NCI-H1092 (cell line): ENCODE measurements around the gene SYNRG.
"Not testable (repeated sequence)": the region's sequence is repeated elsewhere in the genome, so short reads cannot be mapped to it uniquely, and the experiment has no call there.

ENCODE experiments used
- DNase-seq: peaks from one replicate; lab custom pipeline; 2025; lab: John Stamatoyannopoulos, UW

SYNRG gene

DNA sequence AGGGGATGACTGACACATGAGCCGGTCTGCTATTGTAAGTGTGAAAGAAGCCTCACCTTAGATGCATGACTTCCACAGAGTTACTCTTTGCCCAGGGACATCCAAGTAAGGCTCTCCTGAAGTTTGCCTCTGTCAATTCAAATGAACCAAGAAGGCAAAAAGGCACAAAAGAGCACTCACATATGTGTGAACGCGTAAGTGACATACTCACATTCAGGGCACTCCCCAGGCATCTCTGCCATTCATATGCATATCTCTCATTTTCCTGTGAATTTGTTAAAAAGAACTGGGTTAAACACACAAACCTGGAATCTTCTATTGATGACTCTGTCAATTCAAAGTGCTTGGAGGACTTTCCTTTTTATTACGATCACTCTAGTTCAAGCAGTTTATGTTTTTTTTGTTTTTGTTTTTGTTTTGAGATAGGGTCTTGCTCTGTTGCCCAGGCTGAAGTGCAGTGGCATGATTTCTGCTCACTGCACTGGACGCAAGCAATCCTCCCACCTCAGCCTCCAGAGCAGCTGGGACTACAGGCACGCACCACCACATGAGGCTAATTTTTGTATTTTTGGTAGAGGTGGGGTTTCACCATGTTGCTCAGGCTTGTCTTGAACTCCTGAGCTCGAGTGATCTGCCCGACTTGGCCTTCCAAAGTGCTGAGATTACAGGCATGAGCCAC lies 70.1 kb downstream of the SYNRG start:
- DNase-seq = no peak

DNA sequence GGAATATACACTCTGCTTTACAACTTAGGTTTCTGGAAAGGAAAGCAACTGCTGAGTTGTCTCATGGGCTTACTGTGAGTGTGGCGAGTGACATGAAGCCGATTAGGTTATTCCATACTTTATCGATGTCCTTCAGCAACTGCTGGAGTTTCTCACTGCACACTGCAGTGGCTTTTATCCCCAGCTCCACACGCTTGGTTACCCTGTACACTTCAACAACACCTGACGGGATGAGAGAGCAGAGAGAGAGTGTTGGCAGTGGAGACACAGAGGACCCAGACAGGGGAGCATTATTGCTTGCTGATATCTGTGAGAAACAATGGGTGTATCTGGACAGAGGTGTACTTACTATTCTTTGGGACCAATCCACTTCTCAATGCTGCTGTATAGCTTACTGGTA lies 73.3 kb downstream of the SYNRG start:
- no peak for DNase-seq

DNA sequence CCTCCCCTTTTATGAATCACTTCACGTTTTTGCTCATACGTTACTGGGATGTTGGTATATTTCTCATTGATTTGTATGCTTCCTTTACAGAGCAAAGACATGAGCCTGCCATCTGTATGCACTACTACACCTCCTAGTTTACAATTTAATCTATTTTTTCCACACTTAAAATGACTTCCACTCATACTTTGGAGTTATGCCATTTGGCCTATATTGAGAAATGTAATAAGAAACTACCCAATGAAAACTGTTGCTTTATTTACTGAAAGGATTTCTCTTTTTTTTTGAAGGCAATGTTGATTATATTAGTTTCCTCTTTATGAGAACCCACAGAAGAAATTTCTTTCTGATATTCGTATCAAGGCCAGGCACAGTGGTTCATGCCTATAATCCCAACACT lies 76.5 kb downstream of the SYNRG start:
- no peak for DNase-seq

DNA sequence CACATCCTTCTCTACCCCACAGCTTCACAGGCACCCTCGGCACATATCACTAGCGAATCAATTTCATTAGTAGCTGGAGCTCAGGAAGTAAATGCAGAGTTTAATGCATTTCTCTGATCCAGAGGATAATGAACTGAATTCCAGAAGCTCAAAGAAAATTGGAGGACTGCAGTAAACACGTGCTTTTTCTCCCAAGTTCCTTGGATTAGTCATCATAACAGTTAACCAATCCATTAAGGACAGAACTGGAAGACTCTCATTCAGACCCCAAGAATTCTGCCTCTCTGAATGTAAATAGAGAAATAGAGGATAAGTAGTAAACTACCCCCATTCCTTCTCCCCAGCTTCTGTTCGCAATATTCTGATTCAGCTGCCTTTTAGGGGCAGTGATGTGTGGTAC lies 78.8 kb downstream of the SYNRG start:
- DNase-seq = no peak

DNA sequence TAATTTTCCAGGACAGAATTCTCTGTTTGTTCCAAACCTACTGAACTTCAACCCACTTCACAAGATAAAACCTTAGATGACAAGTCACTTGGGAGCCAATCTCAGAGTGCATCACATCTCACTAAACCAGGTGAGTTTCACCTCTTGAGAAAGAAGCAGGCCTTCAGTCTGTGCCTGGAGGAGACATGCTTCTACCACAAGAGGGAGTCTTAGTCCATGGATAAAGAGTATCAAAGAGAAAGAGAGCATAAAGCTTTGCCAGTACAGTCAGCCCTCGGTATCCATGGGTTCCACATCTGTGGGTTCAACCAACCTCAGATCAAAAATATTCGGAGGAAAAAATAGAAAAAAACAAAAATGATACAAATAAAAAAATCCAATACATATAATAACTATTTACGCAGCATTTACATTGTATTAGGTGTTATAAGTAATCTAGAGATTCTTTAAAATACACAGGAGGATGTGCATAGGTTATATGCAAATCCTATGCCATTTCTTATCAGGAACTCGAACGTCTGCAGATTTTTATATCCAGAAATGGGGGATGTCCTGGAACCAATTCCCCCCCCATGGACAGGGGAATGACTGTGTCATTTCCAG lies 81.9 kb downstream of the SYNRG start:
- no peak for DNase-seq

DNA sequence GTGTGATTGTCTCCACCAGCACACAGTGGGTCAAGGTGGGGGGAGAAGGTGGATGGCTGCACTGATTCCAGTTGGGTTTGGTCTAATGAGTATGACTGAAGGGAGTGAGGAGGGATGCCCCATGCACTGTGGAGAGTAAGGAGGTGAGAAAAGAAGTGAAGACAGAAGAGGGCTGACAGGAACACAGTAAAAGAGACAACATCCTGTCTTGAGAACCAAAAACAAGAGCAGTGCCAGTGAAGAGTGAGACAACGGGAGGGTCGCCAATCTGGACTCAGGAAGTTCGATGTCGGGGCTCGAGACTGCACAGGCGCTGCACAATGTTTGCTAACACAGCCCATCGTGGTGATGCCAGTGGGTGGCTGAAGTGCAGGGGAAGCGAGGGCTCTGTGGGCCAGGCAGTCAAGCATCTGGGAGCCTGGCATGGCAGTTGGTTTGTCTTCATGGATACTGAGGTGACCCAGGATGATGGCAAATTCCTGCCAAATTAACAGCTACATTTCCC lies 85.5 kb downstream of the SYNRG start:
- no peak for DNase-seq

DNA sequence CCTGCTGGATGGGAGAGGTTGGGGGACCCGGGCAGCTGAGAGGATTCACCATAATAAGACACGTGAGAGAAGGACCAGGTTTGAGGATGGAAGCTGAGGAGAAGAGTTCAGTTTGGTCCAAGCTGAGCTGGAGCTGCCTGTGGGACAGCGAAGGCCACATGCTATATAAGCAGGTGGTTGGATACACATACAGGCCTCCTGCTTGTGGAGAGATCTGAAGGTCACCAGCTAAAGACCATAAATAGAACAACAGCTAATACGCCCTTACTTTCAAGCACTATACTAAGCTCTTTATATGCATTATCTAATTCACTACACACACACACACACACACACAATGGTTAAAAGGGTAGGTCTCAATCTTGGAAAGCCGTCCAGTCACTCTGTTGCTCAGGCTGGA lies 87.4 kb downstream of the SYNRG start:
- no peak for DNase-seq

DNA sequence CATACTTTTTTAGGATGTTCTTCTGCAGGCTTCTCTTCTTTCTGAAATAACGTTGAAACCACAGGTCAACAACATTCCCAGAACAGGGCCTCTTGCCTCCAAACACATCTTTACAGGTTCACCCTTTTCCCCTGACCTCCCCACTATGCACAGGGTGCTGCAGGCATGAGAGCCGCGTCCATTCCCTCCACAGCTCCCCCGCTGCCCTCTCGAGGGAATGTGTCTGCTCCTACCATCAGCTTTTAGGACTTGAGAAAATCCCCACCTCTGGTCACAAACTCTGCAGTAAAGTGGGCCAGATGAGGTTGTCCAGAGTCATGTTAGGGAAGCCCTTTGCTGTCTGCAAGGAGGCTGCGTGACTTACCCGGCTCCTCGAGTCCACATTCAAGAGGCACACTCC lies 89.0 kb downstream of the SYNRG start:
- no peak for DNase-seq

DNA sequence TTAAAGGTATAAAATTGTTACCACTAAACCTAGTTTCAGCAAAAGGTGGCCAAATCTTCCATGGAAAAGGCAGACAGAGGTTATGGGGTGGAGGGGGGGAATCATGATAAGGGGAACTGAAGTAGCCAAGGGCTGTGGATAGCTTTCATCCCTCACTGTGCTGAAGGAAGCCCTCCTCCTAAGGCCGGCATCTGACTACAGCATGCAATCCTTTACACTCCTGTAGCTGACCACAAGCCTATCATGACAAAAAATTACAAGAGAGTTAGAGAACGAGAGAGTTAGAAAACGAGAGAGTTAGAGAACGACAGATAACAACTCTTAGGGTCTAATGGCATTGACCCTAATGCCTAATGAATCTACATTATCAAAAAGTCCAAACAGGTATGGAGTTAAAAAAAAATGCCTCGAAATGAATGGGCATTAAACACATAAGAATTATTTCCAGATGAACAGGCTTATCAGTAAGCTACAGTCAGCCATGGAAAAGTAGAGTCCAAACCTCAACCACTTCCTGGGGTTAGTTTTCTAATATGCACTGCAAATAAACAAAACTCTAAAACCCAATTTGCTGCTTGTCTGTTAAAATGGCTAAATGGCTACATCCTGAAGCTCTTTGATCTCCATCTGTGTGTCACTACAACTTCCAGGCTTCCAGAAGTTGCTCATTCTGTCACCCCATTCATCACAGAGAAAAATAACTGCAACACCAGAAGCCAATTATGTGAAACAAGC lies 89.8 kb downstream of the SYNRG start:
- no peak for DNase-seq

DNA sequence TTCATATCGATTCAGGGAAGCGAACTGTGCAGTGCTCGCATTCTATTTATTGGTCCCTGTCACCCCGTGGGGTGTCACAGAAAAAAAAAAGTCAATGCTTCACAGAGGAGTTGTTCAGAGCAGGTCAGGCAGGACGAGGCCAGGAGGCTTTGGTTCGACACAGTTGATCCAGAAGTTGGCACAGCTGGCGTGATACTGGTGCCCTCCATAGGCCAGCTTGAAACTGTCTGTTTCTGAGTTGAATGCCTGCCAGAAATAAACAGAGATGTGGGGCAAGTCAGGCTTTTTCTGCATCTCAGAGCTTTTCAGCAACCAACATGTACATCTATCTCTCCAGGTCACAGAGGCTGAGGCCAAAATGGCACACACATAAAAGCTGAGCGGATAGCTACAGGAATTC lies 90.4 kb downstream of the SYNRG start:
- no peak for DNase-seq

DNA sequence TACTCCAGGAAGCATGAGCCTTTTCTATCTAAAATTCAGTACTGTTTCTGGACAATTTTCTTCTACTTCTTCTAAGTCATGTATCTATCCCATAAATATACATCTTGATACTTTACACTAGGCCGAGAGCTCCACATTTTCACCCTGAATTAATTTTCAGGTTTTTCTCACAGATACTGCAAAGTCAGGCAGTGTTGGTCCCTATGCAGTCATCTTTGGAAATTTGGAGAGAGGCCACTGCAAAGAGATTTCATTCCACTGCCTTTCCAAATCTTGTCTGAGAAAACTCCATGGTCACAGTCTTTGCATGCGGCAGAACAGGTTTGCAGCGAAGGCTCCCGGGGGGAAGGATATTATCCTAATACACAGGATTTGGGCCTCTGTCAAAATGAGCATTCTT lies 91.3 kb downstream of the SYNRG start:
- no peak for DNase-seq

DNA sequence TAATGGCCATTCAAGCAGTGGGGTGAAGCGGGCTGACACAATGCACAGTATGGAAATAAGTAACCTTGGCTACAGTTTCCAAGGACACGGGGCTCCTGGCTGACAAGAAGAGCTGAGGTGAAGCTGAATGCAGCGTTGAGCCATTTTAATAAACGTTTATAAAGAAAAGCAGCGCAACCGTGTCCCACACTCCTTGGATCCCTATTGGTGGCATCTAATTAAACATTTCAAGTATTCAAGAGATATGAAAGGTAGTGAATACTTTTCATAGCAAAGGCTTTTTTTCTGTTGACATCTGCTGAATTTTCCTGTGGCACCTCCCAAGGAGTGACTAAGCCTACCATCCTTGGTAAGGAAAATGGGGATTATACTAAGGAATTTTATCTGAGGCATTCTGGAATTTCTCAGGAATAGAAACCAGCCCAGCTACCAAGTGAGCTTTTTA lies 93.1 kb downstream of the SYNRG start:
- DNase-seq = no peak

DNA sequence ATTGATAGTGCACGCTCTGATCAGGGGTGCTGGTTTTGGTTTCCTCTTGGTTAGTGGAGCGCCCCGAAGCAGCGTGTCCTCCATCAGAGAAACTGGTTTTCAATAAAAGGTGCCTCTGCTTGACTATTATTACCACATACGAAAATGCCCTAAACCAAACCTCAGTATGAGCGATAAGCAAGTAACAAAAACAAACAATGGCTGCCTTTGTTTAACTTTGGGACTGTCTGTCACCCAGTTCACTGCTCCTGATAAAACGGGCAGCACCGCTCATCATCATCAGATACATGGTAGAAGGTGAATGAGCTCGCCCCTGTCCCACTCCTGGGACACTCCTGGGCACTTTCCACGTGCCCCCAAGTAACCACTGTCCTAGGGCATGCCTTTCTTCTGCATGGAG lies 95.5 kb downstream of the SYNRG start:
- no peak for DNase-seq

DNA sequence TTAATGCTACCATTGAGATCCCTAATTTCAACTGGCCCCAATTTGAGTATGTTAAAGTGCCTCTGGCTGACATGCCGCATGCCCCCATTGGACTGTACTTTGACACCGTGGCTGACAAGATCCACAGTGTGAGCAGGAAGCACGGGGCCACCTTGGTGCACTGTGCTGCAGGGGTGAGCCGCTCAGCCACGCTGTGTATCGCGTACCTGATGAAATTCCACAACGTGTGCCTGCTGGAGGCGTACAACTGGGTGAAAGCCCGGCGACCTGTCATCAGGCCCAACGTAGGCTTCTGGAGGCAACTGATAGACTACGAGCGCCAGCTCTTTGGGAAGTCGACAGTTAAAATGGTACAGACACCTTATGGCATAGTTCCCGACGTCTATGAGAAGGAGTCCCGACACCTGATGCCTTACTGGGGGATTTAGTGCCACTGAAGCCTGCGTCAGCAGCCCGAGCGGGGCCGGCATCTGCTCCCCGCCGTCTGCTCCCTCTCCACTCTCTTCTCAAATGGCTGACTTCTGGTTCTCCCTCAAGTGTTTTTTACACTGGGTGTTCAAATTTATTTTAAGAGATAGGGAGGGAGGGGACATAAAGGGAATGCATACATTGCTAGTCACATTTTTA lies 96.7 kb downstream of the SYNRG start:
- DNase-seq = no peak

DNA sequence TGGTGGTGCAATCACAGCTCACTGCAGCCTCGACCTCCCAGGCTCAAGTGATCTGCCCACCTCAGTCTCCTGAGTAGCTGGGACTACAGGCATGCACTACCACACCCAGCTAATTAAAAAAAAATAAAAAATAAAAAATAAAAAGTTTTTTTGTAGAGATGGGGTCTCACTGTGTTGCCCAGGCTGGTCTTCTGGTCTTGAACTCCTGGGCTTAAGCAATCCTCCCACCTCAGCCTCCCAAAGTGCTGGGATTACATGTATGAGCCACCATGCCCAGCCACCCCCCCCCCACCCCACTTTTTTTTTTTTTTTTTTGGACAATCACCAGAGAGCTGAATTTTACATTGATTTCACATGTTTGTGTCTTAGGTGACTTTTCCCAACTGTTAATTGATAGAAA lies 97.6 kb downstream of the SYNRG start:
- DNase-seq = not testable (repeated sequence)

DNA sequence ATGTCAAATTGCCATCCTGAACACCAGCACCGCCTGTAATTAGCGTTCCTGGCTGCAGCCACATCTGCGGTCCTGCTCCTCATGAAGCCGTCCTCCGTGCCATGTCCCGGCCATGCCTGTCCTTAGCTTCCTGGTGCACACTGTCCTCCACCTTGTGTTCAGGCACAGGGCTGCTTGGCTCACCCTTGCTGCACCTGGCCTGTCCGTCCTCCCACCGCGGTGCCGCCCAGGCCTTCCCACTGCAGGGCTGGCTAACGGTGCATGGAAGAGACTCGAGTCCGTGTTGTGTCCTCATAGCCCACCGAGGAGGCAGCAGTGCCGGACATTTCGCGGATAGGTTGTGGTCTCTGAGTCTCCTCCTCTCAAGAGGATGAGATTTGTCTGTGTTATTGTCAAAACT lies 99.2 kb downstream of the SYNRG start:
- DNase-seq = no peak

DNA sequence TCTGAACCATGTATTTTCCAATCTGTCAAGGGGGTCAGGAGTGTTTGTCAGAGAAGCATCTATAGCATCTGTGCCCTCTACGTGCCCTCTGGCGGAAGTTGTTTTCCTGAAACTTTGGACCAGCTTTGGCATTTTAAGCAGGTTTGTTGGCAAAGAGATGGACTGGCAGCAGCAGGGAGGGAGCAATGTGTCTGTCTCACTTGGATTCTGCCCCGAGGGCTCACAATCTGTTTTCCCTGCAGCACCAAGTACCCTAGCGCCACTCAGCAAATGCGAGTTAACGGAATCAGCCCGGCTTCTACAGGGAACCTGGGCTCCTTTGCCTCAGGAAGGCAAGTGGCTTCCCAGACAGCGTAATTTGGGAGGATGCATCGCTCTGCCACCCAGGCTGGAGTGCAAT lies 102.1 kb downstream of the SYNRG start:
- no peak for DNase-seq

DNA sequence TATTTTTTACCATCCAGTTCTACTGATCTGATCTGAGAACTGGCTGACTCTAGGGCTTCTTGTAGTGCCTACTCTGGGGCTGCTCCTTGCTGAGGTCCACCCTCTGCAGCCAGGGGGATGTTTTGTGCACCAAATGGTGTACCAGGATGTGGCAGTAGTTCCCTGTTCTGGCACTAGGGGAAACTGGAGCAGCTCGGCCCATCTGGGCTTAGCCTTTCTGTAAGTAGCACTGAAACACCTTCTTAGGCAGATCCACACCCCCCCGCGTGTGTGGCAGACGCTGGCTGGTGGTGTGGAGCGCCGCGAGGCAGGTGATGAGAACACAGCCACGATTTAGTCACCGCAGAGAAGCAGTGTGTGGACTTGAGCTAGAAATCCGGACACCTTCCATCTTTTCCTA lies 102.5 kb downstream of the SYNRG start:
- DNase-seq = no peak

DNA sequence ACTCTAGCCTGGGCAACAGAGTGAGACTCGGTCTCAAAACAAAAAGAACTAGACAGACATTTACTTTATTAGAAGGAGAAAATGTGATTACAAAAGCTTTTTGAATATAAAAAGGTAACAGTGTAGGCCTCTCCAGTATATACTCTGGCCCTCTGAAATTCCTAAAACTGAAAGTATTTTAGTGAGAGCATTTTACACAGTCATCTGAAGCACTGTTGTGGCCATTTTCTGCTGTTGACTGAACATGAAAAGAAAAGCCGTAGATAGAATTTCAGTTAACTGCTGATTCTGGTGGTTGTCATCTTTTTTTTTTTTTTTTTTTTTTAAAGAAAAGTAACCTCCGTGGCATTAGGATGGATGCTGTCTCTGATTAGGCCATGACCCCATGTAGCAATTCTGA lies 103.9 kb downstream of the SYNRG start:
- no peak for DNase-seq

DNA sequence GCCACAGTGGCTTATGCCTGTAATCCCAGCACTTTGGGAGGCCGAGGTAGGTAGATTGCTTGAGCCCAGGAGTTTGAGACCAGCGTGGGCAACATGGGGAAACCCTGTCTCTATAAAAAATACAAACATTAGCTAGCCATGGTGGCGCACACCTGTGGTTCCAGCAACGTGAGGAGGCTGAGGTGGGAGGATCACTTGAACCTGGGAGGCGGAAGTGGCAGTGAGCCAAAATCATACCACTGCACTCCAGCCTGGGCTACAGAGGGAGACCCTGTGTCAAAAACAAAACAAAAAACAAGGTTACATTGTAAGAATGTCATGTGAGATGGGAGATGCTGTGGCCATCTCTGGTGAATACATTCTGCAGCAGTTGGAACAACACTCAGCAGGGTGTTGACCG lies 106.1 kb downstream of the SYNRG start:
- no peak for DNase-seq

DNA sequence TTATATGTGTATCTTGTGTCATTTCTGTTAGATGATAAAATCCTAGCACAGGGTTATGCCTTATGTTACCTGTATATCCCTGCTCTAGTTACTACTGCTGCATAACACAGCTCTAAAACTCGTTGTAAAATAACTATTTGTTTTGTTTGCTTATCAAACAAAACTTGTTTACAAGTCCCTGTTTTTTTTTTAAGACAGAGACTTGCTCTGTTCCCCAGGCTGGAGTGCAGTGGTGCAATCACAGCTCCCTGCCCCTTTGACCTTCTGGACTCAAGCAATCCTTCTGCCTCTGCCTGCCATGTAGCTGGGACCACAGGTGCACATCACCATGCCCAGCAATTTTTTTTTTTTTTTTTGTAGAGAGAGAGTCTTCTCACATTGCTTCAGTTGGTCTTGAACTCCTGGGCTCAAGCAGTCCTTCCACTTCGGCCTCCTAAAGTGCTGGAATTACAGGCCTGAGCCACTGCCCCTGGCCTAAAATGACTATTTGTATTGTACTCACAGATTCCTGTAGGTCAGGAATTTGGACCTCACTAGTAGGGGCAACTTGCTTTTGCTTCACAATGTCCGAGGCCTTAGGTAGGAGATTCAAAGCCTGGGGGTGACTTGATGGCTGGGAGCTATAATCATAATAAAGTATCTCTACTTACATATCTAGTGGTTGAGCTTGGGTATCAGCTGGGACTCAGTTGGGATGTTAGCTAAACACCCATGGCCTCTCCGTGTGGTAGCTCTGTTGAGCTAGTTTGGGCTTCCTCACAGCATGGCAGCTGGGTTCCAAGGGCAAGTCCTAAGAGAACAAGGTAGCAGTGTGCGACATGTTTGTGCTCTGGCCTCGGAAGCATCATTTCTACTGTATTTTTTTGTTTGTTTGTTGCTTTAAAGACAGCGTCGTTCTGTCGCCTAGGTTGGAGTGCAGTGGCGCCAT lies 106.9 kb downstream of the SYNRG start:
- DNase-seq = no peak

DNA sequence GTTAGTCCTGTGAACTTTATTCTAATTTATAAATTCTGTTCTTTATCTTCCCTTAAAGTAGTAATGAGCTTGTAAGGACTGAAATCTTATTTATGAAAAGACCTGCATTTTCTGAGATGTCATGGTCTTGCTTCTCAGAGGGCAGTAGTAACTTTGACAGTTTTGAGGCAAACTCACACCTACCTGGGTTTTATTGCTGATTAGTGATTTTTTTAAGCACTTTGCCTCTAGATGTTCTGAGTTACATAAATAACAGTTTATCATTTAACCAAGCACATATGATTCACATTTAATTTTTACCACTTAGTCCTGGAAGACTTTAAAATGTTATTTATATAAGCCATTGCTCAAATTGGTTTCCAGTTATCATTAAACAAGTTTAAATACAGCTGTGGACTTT lies 108.8 kb downstream of the SYNRG start:
- DNase-seq = no peak
